ENCODE data around the gene RBM4.
A peak's percentile ranks its signal among the peaks of the same experiment; 100 is the strongest.

The RBM4 gene

DNA sequence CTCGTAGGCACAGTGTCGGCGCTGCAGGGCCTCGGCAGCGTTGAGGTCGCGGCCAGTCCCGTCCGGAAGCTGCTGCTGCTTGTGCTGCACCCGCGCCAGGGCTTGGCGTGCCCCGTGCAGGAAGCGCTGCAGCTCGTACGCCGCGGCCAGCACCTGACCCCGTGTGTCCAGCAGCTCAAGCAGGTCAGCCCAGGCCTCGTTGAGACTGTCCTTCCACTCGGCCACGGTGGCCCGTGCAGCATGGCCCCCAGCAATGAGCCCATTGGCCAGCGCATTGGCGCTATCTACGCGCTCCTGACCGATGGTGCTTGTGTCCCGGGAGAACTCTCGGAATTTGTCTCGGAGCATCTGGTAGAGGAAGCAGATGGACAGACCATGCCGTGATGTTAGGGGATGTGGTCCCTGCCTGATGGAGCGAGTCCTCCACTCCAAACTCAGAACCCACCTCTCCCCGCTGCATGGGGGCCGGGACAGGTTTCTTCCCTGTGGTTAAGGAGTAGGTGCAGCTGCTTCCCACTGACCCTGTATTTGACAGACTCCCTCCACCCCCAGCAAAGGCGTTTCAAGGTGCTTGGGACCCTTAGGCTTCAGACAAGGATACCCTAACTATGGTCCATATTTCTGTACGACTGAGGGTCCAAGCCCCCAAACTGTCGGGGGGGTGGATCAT lies 52.9 kb downstream of the RBM4 start:
- DNase-seq, result no peak

DNA sequence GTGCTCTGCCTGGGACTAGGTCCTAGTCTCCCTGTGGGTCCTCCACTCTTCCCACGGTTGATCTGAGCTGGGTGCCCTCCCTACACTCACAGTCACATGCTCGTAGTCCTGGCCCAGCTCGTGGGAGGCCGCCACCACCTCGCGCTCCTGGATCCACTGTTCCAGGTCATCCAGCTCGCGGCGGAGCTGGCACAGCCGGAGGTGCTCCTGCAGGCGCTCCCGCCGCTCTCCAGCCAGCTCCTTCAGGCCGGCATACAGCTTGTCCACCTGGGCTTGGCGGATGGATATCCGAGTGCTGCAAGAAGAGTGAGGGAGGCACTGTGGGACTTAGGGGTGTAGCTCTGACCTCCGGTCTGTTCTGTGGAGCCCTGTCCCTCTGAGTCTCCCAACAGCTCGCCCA lies 53.9 kb downstream of the RBM4 start:
- no peak for DNase-seq

DNA sequence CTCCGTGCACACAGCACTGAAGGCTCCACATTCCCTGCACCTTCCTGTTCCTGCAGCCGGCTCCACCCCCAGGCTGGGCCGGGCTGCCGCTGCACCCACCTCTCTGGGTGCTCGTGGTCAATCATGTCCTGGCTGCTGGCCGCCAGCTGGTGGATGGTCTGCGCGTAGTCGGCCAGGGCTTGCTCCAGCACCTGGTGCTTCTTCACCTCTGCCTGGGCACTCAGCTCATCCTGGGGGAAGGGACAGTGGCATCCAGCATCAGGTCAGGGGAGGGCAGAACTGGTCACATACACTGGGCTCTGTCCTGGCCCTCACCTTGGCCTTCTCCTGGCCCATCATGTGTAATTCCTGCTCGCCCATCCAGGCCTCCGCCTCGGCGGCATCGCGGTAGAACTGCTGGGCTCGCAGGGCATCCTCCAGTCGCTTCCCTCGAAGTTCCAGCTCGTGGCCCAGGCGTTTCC lies 54.4 kb downstream of the RBM4 start:
- no peak for DNase-seq

DNA sequence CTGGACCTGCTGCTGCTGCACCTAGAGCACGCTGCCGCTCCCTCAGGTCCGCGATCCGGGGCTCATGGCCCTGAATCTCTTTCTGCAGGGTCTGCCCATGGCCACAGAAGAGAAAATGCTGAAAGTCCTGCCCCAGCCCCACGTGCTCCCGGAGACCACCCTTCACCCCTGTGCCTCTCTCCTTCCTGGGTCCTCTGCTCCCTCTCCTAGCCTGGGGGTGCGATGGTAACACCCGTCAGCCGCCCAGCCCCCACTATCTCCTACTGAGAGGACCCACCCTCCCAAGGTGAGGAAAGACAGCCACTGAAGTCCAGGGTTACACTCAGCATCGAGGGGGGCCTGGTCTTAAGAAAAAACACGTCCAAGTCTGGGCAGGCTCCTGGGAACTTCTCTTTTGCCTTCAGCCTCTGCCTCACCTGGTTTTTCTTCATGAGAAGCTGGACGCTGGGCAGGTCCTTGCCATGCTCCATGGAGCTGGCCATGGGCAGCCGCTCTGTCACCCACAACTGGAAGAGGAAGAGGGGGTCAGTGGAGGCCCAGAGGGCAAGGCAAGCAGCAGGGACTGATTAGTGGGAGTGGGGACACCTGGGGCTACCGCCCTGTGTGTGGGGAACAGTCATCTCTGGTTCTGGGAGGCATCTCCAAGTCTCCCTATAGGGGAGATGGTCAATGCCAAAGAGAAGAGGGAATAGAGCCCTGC lies 55.0 kb downstream of the RBM4 start:
- no peak for DNase-seq

DNA sequence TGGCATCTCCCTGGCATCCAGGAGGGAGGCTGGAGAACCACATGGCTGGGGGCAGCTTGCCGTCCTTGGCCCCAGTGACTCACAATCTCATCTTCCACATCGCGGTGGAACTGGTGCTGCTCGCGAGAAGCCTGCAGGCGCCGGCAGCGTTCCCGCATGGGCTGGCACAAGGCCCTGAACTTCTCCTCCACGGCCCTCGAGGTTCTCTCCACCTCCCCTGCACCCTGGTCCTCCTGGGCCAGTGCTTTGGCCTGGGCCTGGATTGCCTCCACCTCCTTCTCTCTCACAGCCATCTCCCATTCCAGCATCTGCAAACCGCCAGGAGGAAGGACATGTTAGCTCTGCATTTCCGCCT lies 55.5 kb downstream of the RBM4 start:
- no peak for DNase-seq

DNA sequence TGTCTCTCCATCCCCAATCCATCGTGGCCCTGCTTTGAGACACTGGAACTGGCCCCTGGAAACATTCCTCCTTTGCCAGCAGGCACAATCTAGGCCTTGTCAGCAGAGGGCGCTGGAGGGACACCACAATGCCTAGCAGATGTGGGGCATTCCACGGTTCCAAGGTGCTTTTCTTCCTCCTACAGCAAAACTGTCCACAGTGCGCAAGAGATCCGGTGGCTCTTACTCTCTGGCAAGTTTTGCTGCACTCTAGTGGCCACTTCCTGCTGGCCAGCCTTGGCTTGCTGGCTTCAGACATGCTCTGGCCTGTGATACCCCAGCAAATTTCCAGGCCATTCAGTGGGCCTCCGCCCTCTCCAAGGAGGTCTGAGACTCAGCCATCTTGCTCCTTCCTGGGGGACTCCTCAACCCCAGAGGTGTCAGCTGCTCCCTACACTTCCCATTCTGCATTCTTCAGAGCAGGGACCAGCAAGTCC lies 56.3 kb downstream of the RBM4 start:
- peak; percentile 93 for DNase-seq
